ENCODE measurements around the gene HOXA4.

Gene HOXA4

DNA sequence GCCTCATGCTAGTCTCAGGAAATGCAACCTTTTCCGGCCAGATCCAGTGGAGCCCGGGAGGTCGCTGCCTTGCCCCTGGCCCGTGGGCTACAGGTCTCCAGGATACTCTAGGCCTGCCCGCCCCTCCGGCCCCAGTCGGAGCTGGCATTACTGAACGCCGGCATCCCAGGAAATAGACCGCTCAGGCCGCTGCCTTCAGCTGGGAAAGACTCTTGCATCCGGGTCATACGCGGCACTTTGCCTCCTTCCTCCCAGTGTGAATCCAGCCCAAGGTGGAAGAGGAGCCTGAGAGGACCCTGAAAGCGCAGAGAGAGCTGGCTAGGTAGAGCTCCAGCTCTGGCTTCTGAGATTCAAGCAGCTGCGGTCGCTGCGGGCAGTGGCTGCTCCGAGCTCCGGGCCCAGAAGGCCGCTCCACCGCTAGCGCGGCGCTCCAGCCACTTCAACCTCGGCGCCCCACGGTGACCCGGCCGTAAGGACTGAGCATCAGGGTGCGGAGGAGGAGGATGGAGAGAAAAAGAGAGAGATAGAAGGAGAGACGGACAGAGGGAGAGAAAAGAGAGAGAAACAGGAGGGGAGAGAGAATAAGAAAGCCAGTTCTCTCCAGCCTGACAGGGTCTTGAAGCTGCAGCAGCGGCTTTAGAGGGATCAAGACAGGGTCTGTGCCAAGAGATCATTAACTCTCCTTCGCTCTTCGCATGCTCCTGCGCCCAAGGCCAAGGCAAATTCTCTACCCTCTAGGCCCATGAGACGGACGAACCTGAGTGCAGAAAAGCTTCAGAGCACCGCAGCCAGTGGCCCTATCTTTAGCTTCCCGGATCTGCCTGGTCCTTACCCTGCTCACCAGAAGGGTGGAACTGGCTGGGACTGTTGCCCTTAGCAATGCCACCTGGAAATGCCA, 45.3 kb upstream of the HOXA4 start:
- H3K4me3 ChIP-seq (ENCODE audit: low read length in 2 of 2): no peak overlapping the region

DNA sequence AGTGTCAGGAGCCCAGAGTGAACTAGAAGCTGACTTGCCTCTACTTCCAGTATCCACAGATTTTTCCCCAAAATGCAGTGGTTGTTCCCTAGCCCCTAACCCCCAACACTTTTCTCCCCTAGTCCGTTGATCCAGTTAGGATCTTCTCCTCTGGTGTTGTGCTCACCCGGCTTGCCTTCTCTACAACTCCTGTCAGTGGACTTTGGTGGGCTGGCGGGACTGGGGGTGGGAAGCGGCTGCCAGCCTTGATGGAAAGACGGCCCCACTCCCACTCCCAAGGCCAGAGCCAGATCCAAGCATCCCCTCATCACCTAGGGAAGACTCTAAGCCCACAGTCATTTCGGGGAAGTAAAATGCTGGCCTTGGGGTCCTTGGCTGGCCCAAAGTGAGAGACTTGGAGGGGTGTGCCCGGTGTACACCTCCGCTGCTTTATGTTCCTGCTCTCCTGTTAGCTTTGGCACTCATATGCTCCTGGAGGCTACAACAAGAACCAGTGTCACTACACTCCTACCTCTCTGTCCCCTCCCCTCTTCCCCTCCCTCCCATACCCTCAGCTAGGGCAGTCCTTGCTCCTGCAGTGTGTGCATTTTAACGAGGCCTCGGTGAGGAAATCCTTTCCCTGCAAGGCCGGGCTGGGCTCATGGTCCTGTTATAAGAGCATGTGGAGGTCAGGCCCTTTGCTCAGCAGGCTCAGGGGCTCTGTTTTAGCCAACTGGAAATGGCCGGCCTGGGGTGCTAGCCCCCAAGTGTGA, 44.5 kb upstream of the HOXA4 start:
- Histone ChIP-seq H3K27me3 (ENCODE audit: control insufficient read depth in 3 of 3, insufficient read depth in 3 of 3, low read depth in 1 of 3, low read length in 3 of 3) (peaks cover 68 to 100% (median 92%) of the 10 kb centered on the region in 3 experiments), H4K91ac (ENCODE audit: low read depth, low read length, poor library complexity) (no peak overlapping the region), H2AK5ac (ENCODE audit: low read depth, low read length) (no peak overlapping the region), H3K14ac (ENCODE audit: low read length) (no peak overlapping the region), H2BK5ac (ENCODE audit: low read length) (no peak overlapping the region), H3K18ac (ENCODE audit: low read length) (no peak overlapping the region), H2BK120ac (ENCODE audit: low read depth, low read length) (no peak overlapping the region), H3K9me3 (replicated peaks in 1 of 2; ENCODE audit: control insufficient read depth in 2 of 2, insufficient read depth in 1 of 2, low read depth in 1 of 2, low read length in 2 of 2) (peaks cover 2 to 17% of the 10 kb centered on the region in 2 donors), H2AFZ (ENCODE audit: low read length) (peak overlapping the region; percentile 78), H3K4ac (ENCODE audit: low read length) (no peak overlapping the region), H3K9ac (ENCODE audit: low read depth, low read length, poor library complexity) (no peak overlapping the region), H3K4me3 (ENCODE audit: low read length in 2 of 2) (no peak overlapping the region), H3K4me1 (ENCODE audit: control insufficient read depth in 2 of 2, insufficient read depth in 1 of 2, low read depth in 1 of 2, low read length in 2 of 2) (no peaks in the 10 kb centered on the region), H3K36me3 (replicated peaks in 1 of 2; ENCODE audit: control insufficient read depth in 2 of 2, insufficient read depth in 2 of 2, low read length in 2 of 2) (no peaks in the 10 kb centered on the region), H3K27ac (replicated peaks; ENCODE audit: low read length) (no peak overlapping the region), H3K4me2 (ENCODE audit: insufficient read depth, low read length, poor library complexity, severe bottlenecking) (no peak overlapping the region), H2BK15ac (ENCODE audit: low read length) (no peak overlapping the region), H4K8ac (ENCODE audit: low read depth, low read length) (no peak overlapping the region), H3K79me1 (ENCODE audit: low read depth, low read length) (no peaks in the 10 kb centered on the region), H3K23ac (ENCODE audit: low read depth, low read length, poor library complexity) (no peak overlapping the region), H2BK12ac (ENCODE audit: low read length) (no peak overlapping the region)
- no CpG with 5 or more reads among the region's 12 CpGs for WGBS, 2 donors (ENCODE audit: extremely low coverage in 2 of 2, insufficient read length in 2 of 2, insufficient replicate concordance in 1 of 2)
- DNase-seq (ENCODE audit: low spot score): no peak

More for the DNA sequence above, 45.3 kb upstream of the HOXA4 start:
- Histone ChIP-seq H3K4me2 (ENCODE audit: insufficient read depth, low read length, poor library complexity, severe bottlenecking) (no peak overlapping the region), H2AFZ (ENCODE audit: low read length) (peak overlapping the region; percentile 78), H3K14ac (ENCODE audit: low read length) (peak overlapping the region; percentile 58), H3K23ac (ENCODE audit: low read depth, low read length, poor library complexity) (no peak overlapping the region), H4K8ac (ENCODE audit: low read depth, low read length) (no peak overlapping the region), H3K27ac (replicated peaks; ENCODE audit: low read length) (no peak overlapping the region), H2BK5ac (ENCODE audit: low read length) (no peak overlapping the region), H3K27me3 (ENCODE audit: control insufficient read depth in 3 of 3, insufficient read depth in 3 of 3, low read depth in 1 of 3, low read length in 3 of 3) (peaks cover 69 to 100% (median 97%) of the 10 kb centered on the region in 3 experiments), H3K4me1 (ENCODE audit: control insufficient read depth in 2 of 2, insufficient read depth in 1 of 2, low read depth in 1 of 2, low read length in 2 of 2) (no peaks in the 10 kb centered on the region), H3K9me3 (replicated peaks in 1 of 2; ENCODE audit: control insufficient read depth in 2 of 2, insufficient read depth in 1 of 2, low read depth in 1 of 2, low read length in 2 of 2) (peaks cover 2 to 17% of the 10 kb centered on the region in 2 donors), H2BK120ac (ENCODE audit: low read depth, low read length) (no peak overlapping the region), H3K36me3 (replicated peaks in 1 of 2; ENCODE audit: control insufficient read depth in 2 of 2, insufficient read depth in 2 of 2, low read length in 2 of 2) (no peaks in the 10 kb centered on the region), H3K4ac (ENCODE audit: low read length) (no peak overlapping the region), H3K79me1 (ENCODE audit: low read depth, low read length) (no peaks in the 10 kb centered on the region), H3K9ac (ENCODE audit: low read depth, low read length, poor library complexity) (no peak overlapping the region), H3K18ac (ENCODE audit: low read length) (no peak overlapping the region), H4K91ac (ENCODE audit: low read depth, low read length, poor library complexity) (no peak overlapping the region), H2AK5ac (ENCODE audit: low read depth, low read length) (no peak overlapping the region), H2BK15ac (ENCODE audit: low read length) (no peak overlapping the region), H2BK12ac (ENCODE audit: low read length) (no peak overlapping the region)
- DNase-seq (ENCODE audit: low spot score): no peak
- WGBS, 2 donors (ENCODE audit: extremely low coverage in 2 of 2, insufficient read length in 2 of 2, insufficient replicate concordance in 1 of 2): no CpG with 5 or more reads among the region's 40 CpGs

DNA sequence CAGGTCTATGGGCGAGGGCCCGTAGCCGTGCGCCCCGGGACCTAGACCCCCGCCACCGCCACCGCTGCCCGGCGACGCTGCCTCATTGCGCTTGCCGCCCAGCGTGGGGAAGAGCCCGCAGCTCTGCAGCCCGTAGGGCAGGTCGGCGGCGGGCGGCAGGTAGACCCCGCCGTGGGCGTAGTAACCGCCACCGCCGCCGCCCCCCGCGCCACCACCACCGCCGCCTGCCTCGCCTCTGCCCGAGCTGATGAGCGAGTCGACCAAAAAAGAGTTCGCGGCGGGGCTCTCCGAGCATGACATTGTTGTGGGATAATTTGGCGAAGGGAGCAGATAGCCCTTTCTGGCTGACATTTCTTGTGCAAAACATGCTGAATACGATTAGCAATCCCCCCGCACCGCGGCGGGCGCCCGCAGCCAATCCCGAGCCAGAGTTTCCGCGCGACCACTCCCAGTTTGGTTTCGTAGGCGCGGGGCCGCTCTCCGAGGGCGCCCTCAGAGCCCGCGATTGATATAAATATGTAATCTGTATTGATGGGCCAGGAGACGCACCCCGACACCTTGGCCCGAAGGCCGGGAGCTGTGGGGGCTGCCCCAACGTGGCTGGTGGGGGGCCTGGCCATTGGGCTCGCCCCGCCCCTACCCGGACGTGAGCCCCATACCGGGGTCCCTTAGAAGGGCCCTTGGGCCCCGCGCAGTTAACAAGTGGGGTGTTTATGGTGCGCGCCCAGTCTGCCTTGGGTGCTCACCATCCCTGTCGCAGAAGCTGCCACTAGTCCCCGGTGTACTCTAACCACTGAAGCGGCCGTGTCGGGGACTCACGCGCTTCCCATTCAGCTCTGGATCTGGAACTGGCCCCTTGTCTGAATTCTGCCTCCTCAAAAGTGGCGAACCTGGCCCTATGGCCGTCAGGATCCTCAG, 43.7 kb upstream of the HOXA4 start, which contains the start of gene HOXA10:
Gene HOXA10, minus strand, starts transcription at position 365 of the 918 bp plus-strand sequence. Its CDS starts 14 bp downstream, at position 351.
- H3K9me3 ChIP-seq (replicated peaks in 1 of 2; ENCODE audit: control insufficient read depth in 2 of 2, insufficient read depth in 1 of 2, low read depth in 1 of 2, low read length in 2 of 2): peaks cover 2 to 13% of the 10 kb centered on the region in 2 donors
- no peak within 1 kb of the TSS for H3K4ac ChIP-seq (ENCODE audit: low read length)
- H3K36me3 ChIP-seq (replicated peaks in 1 of 2; ENCODE audit: control insufficient read depth in 2 of 2, insufficient read depth in 2 of 2, low read length in 2 of 2): no peaks in the 10 kb centered on the region
- peak within 1 kb of the TSS; percentile 11 for H3K4me2 ChIP-seq (ENCODE audit: insufficient read depth, low read length, poor library complexity, severe bottlenecking)
- no peaks in the 10 kb centered on the region for H3K79me1 ChIP-seq (ENCODE audit: low read depth, low read length)
- H4K8ac ChIP-seq (ENCODE audit: low read depth, low read length): no peak within 1 kb of the TSS
- H3K14ac ChIP-seq (ENCODE audit: low read length): no peak within 1 kb of the TSS
- H3K9ac ChIP-seq (ENCODE audit: low read depth, low read length, poor library complexity): no peak within 1 kb of the TSS
- no peak within 1 kb of the TSS for H2AK5ac ChIP-seq (ENCODE audit: low read depth, low read length)
- peak within 1 kb of the TSS; percentile 39 for H2BK5ac ChIP-seq (ENCODE audit: low read length)
- H3K4me1 ChIP-seq (ENCODE audit: control insufficient read depth in 2 of 2, insufficient read depth in 1 of 2, low read depth in 1 of 2, low read length in 2 of 2): no peaks in the 10 kb centered on the region
- H2BK120ac ChIP-seq (ENCODE audit: low read depth, low read length): no peak within 1 kb of the TSS
- peak within 1 kb of the TSS; percentile 80 for H3K23ac ChIP-seq (ENCODE audit: low read depth, low read length, poor library complexity)
- H3K27me3 ChIP-seq (ENCODE audit: control insufficient read depth in 3 of 3, insufficient read depth in 3 of 3, low read depth in 1 of 3, low read length in 3 of 3): peaks cover 70 to 99% (median 92%) of the 10 kb centered on the region in 3 experiments
- H4K91ac ChIP-seq (ENCODE audit: low read depth, low read length, poor library complexity): no peak within 1 kb of the TSS
- H2BK15ac ChIP-seq (ENCODE audit: low read length): no peak within 1 kb of the TSS
- H3K4me3 ChIP-seq (ENCODE audit: low read length in 2 of 2): no peak within 1 kb of the TSS
- H3K18ac ChIP-seq (ENCODE audit: low read length): no peak within 1 kb of the TSS
- WGBS, 2 donors (ENCODE audit: extremely low coverage in 2 of 2, insufficient read length in 2 of 2, insufficient replicate concordance in 1 of 2): no CpG with 5 or more reads among the region's 82 CpGs
- no peak for DNase-seq (ENCODE audit: low spot score)
- no peak within 1 kb of the TSS for H2BK12ac ChIP-seq (ENCODE audit: low read length)
- peak within 1 kb of the TSS; percentile 85 for H2AFZ ChIP-seq (ENCODE audit: low read length)
- H3K27ac ChIP-seq (replicated peaks; ENCODE audit: low read length): no peak within 1 kb of the TSS

Measured in neuronal stem cell (in vitro differentiated cells).